WTC11 (cell line): ENCODE data around the gene AHNAK.

Experiments
- CREB1 ChIP-seq: sonication (generic); formaldehyde crosslinking; IDR thresholded peaks from 2 replicates; pipeline ENCODE4 v1.8.0; 2023; ENCODE audit warnings: mild to moderate bottlenecking, missing genetic modification reagents
- CTCF ChIP-seq: fragments of 200-600 bp; IDR thresholded peaks from 2 replicates; pipeline ENCODE4 v1.8.0; 2022; ENCODE audit warnings: antibody characterized with exemption
- E2F1 ChIP-seq: sonication (generic); formaldehyde crosslinking; IDR thresholded peaks from 2 replicates; pipeline ENCODE4 v1.8.0; 2022; ENCODE audit warnings: mild to moderate bottlenecking, missing genetic modification reagents
- GABPB1 ChIP-seq: sonication (generic); formaldehyde crosslinking; IDR thresholded peaks from 2 replicates; pipeline ENCODE4 v1.8.1; 2023; ENCODE audit warnings: mild to moderate bottlenecking, missing genetic modification reagents
- NFYB ChIP-seq: sonication (generic); formaldehyde crosslinking; conservative IDR thresholded peaks from 2 replicates; pipeline ENCODE4 v1.8.0; 2022; ENCODE audit warnings: low read depth, missing genetic modification reagents
- TP53 ChIP-seq: sonication (generic); formaldehyde crosslinking; IDR thresholded peaks from 2 replicates; pipeline ENCODE4 v1.8.1; 2023; ENCODE audit warnings: mild to moderate bottlenecking, missing genetic modification reagents

GRCh38 chr11:62548545-62549335 lies 2.1 kb upstream of the AHNAK start:
- TF ChIP-seq CTCF (no peak), CREB1 (no peak), TP53 (CRISPR knock-in tag) (no peak), E2F1 (no peak), NFYB (no peak), GABPB1 (CRISPR knock-in tag) (no peak)
